Measurements from ENCODE around the gene IFNK.
A peak's percentile ranks its signal among the peaks of the same experiment; 100 is the strongest.

IFNK gene

DNA sequence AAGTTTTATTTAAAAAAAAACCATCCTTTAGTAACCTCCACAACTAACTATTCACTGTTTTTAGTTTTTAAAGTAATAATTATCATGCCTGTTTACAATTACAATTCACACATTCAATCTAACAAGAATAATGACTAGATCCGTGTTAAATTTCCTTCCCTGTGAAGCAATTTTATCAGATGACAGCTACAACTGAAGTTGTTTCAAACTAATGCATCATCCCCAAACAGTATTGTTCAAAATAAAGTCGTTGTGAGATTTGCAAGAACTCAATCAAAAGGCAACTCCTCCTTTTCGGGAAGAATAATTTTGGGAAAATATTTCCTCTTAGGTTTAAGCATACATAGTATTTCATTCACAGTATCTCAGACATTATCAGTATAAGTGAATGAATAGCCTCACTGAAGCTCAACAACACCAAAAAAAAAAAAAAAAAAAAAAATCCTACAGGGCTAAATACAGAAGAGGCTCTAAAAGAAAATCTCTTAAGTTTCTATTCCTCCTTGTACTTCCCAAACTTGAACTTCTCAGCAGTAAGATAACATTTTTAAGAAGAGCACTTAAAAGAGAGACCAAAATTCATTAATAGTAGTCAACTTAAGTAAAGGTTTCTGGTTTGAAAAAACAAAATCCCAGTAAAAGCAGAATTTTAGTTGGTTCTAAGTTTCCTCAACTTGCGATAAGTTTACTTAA is 39.8 kb downstream of the IFNK start:
- Histone ChIP-seq H3K36me3 (ENCODE audit: insufficient read depth, insufficient read length, low read length) (peaks cover 19% of the 10 kb centered on the region), H3K4me3 (ENCODE audit: insufficient read length, low read depth) (no peak overlapping the region), H3K27me3 (ENCODE audit: insufficient read depth, insufficient read length) (no peaks in the 10 kb centered on the region), H3K4me1 (ENCODE audit: insufficient read depth, insufficient read length) (no peaks in the 10 kb centered on the region), H3K9ac (ENCODE audit: insufficient read length, low read depth) (no peak overlapping the region), H3K9me3 (ENCODE audit: insufficient read depth, low read length) (no peaks in the 10 kb centered on the region)
- TF ChIP-seq SUZ12 (IDR thresholded peaks at IDR 0.05; ENCODE audit: extremely low read depth, insufficient read depth, insufficient read length) (no peak), YY1 (IDR thresholded peaks at IDR 0.05; ENCODE audit: insufficient read depth, insufficient read length) (no peak), ZNF274 (IDR thresholded peaks at IDR 0.05; ENCODE audit: low read depth, low read length) (no peak)
- DNase-seq (ENCODE audit: low read depth, low spot score): no peak

DNA sequence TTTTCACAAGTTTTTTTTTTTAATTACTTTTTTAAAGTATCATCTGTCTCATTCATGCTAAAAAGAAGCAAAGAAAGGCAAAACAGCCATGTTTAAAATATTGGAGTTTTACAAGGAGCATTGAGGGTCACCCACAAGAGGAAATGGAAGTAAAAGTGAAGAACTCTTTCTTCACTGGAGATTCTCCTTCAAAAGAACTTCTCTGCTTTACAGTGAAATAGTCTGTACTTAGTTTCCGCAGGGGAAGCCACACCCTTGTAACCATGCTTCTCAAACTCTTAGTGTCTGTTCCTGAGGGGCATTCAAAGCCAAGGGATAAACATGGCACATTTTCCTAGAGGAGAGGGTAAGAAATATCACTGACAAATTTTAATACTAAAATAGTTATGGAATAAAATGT is 40.6 kb downstream of the IFNK start:
- no peak for DNase-seq (ENCODE audit: low read depth, low spot score)
- Histone ChIP-seq H3K36me3 (ENCODE audit: insufficient read depth, insufficient read length, low read length) (peaks cover 19% of the 10 kb centered on the region), H3K9me3 (ENCODE audit: insufficient read depth, low read length) (no peaks in the 10 kb centered on the region), H3K4me3 (ENCODE audit: insufficient read length, low read depth) (no peak overlapping the region), H3K9ac (ENCODE audit: insufficient read length, low read depth) (no peak overlapping the region), H3K27me3 (ENCODE audit: insufficient read depth, insufficient read length) (no peaks in the 10 kb centered on the region), H3K4me1 (ENCODE audit: insufficient read depth, insufficient read length) (no peaks in the 10 kb centered on the region)
- TF ChIP-seq ZNF274 (IDR thresholded peaks at IDR 0.05; ENCODE audit: low read depth, low read length) (no peak), SUZ12 (IDR thresholded peaks at IDR 0.05; ENCODE audit: extremely low read depth, insufficient read depth, insufficient read length) (no peak), YY1 (IDR thresholded peaks at IDR 0.05; ENCODE audit: insufficient read depth, insufficient read length) (no peak)

DNA sequence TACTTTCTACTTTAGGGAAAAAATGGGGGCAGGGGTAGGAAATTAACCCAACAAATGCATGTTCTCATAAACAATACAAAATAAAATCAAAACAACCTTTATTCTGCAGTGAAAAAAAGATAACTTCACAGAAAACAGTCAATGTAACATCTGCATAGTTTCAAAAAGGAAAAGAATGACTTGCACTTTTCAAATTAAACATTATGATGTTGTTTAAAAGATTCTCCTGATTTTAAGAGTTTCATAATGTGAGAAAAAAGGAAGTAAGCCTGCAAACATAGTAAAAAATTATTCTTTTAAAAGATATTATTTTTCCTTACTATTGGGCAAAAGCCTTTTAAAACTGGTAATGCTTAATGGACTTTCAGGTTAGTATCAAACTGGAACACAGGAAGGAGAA is 41.6 kb downstream of the IFNK start:
- no peak overlapping the region for H3K9ac ChIP-seq (ENCODE audit: insufficient read length, low read depth)
- H3K4me3 ChIP-seq (ENCODE audit: insufficient read length, low read depth): no peak overlapping the region
- no peaks in the 10 kb centered on the region for H3K27me3 ChIP-seq (ENCODE audit: insufficient read depth, insufficient read length)
- no peak for DNase-seq (ENCODE audit: low read depth, low spot score)
- peaks cover 18% of the 10 kb centered on the region for H3K36me3 ChIP-seq (ENCODE audit: insufficient read depth, insufficient read length, low read length)
- no peaks in the 10 kb centered on the region for H3K9me3 ChIP-seq (ENCODE audit: insufficient read depth, low read length)
- TF ChIP-seq SUZ12 (IDR thresholded peaks at IDR 0.05; ENCODE audit: extremely low read depth, insufficient read depth, insufficient read length): no peak
- no peak for TF ChIP-seq YY1 (IDR thresholded peaks at IDR 0.05; ENCODE audit: insufficient read depth, insufficient read length)
- TF ChIP-seq ZNF274 (IDR thresholded peaks at IDR 0.05; ENCODE audit: low read depth, low read length): no peak
- H3K4me1 ChIP-seq (ENCODE audit: insufficient read depth, insufficient read length): no peaks in the 10 kb centered on the region

DNA sequence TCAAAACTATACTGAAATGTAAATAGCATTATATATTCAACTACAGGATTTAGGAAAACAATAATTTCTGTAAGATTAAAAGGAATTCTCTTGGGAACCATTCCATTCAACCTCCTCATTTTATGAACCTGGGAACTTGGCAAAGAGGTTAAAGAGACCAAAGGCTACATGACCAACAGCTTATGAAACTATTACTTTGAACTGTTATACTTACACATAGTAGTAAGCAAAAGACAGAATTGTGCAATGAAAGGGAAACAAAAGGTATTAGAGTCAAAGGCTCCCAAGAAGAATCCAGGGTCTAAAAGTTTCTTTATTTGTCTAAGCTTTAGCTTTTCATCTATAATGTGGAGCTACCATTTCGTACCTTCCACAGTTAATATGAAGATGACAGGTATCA is 42.0 kb downstream of the IFNK start:
- H3K4me1 ChIP-seq (ENCODE audit: insufficient read depth, insufficient read length): no peaks in the 10 kb centered on the region
- no peaks in the 10 kb centered on the region for H3K27me3 ChIP-seq (ENCODE audit: insufficient read depth, insufficient read length)
- no peak for TF ChIP-seq SUZ12 (IDR thresholded peaks at IDR 0.05; ENCODE audit: extremely low read depth, insufficient read depth, insufficient read length)
- no peak overlapping the region for H3K9ac ChIP-seq (ENCODE audit: insufficient read length, low read depth)
- DNase-seq (ENCODE audit: low read depth, low spot score): no peak
- H3K36me3 ChIP-seq (ENCODE audit: insufficient read depth, insufficient read length, low read length): peaks cover 18% of the 10 kb centered on the region
- H3K4me3 ChIP-seq (ENCODE audit: insufficient read length, low read depth): no peak overlapping the region
- H3K9me3 ChIP-seq (ENCODE audit: insufficient read depth, low read length): no peaks in the 10 kb centered on the region

DNA sequence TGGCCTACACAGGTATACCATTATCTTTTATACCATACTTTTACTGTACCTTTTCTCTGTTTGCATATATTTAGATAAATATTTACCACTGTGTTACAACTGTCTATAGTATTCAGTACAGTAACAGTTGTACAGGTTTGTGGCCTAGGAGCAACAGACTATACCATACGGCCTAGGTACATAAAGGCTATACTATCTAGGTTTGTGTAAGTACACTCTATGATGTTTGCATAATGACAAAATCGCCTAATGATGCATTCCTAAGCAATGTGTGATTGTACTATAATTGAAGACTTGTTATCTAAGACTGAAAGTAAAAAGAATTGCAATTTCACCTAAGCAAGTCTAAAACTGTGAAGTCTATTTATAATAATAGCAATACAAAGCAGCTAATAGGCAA is 45.3 kb downstream of the IFNK start:
- no peaks in the 10 kb centered on the region for H3K9me3 ChIP-seq (ENCODE audit: insufficient read depth, low read length)
- DNase-seq (ENCODE audit: low read depth, low spot score): no peak
- no peak overlapping the region for H3K9ac ChIP-seq (ENCODE audit: insufficient read length, low read depth)
- peaks cover 2% of the 10 kb centered on the region for H3K27me3 ChIP-seq (ENCODE audit: insufficient read depth, insufficient read length)
- H3K4me1 ChIP-seq (ENCODE audit: insufficient read depth, insufficient read length): no peaks in the 10 kb centered on the region
- no peak overlapping the region for H3K4me3 ChIP-seq (ENCODE audit: insufficient read length, low read depth)
- H3K36me3 ChIP-seq (ENCODE audit: insufficient read depth, insufficient read length, low read length): peaks cover 13% of the 10 kb centered on the region
- TF ChIP-seq ZNF274 (IDR thresholded peaks at IDR 0.05; ENCODE audit: low read depth, low read length) (no peak), SUZ12 (IDR thresholded peaks at IDR 0.05; ENCODE audit: extremely low read depth, insufficient read depth, insufficient read length) (no peak), YY1 (IDR thresholded peaks at IDR 0.05; ENCODE audit: insufficient read depth, insufficient read length) (no peak)

DNA sequence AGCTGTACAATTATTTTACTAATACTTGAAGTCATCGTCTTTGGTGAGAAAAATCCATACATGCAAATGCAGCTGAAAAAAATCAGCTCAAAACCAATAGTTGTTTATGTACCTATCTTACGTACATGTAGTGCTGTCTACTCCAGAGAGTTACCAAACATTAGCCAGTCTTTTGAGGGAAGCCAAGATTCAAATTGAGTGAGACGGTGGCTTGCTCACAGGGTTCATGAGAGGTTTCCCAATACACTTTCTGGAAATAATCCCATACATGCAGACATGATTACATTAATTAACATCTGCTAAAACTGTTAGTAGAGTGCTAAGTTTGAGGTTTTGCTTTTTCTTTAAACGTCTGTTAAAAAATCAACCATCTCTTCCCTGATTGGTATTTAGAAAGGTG is 46.9 kb downstream of the IFNK start:
- peaks cover 6% of the 10 kb centered on the region for H3K36me3 ChIP-seq (ENCODE audit: insufficient read depth, insufficient read length, low read length)
- no peaks in the 10 kb centered on the region for H3K4me1 ChIP-seq (ENCODE audit: insufficient read depth, insufficient read length)
- no peak overlapping the region for H3K4me3 ChIP-seq (ENCODE audit: insufficient read length, low read depth)
- peaks cover 12% of the 10 kb centered on the region for H3K27me3 ChIP-seq (ENCODE audit: insufficient read depth, insufficient read length)
- H3K9me3 ChIP-seq (ENCODE audit: insufficient read depth, low read length): no peaks in the 10 kb centered on the region; the same call in 1 of the 2 replicates
- DNase-seq (ENCODE audit: low read depth, low spot score): no peak
- no peak for TF ChIP-seq YY1 (IDR thresholded peaks at IDR 0.05; ENCODE audit: insufficient read depth, insufficient read length)
- TF ChIP-seq ZNF274 (IDR thresholded peaks at IDR 0.05; ENCODE audit: low read depth, low read length): no peak
- TF ChIP-seq SUZ12 (IDR thresholded peaks at IDR 0.05; ENCODE audit: extremely low read depth, insufficient read depth, insufficient read length): no peak
- H3K9ac ChIP-seq (ENCODE audit: insufficient read length, low read depth): no peak overlapping the region

DNA sequence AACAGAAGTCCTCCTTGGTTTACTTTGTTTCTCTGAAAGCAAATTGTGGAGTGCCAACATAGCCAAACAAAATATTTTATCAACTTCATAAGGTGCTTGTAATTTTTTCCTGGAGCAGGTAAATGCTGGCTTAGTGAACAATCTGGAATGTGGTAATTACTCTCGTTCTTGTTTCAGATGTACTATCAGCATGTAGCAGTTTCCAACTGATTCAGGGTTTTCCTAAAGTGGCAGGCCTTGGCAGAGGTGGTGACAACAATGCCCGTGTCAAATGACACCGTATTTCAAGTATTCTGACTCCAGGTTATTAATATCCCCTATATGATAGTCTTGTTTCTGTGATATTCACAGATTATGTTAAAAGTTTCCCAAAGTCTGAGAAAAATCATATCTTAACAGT is 48.0 kb downstream of the IFNK start:
- Histone ChIP-seq H3K27me3 (ENCODE audit: insufficient read depth, insufficient read length) (peaks cover 12% of the 10 kb centered on the region), H3K9me3 (ENCODE audit: insufficient read depth, low read length) (no peaks in the 10 kb centered on the region; the same call in 1 of the 2 replicates), H3K36me3 (ENCODE audit: insufficient read depth, insufficient read length, low read length) (no peaks in the 10 kb centered on the region), H3K4me3 (ENCODE audit: insufficient read length, low read depth) (peak overlapping the region; percentile 89), H3K9ac (ENCODE audit: insufficient read length, low read depth) (no peak overlapping the region), H3K4me1 (ENCODE audit: insufficient read depth, insufficient read length) (no peaks in the 10 kb centered on the region)
- TF ChIP-seq SUZ12 (IDR thresholded peaks at IDR 0.05; ENCODE audit: extremely low read depth, insufficient read depth, insufficient read length) (no peak), YY1 (IDR thresholded peaks at IDR 0.05; ENCODE audit: insufficient read depth, insufficient read length) (no peak), ZNF274 (IDR thresholded peaks at IDR 0.05; ENCODE audit: low read depth, low read length) (no peak)
- DNase-seq (ENCODE audit: low read depth, low spot score): no peak

Data from NT2/D1 (cell line).